Measurements from ENCODE around the gene PPP6R2.

The PPP6R2 gene

DNA sequence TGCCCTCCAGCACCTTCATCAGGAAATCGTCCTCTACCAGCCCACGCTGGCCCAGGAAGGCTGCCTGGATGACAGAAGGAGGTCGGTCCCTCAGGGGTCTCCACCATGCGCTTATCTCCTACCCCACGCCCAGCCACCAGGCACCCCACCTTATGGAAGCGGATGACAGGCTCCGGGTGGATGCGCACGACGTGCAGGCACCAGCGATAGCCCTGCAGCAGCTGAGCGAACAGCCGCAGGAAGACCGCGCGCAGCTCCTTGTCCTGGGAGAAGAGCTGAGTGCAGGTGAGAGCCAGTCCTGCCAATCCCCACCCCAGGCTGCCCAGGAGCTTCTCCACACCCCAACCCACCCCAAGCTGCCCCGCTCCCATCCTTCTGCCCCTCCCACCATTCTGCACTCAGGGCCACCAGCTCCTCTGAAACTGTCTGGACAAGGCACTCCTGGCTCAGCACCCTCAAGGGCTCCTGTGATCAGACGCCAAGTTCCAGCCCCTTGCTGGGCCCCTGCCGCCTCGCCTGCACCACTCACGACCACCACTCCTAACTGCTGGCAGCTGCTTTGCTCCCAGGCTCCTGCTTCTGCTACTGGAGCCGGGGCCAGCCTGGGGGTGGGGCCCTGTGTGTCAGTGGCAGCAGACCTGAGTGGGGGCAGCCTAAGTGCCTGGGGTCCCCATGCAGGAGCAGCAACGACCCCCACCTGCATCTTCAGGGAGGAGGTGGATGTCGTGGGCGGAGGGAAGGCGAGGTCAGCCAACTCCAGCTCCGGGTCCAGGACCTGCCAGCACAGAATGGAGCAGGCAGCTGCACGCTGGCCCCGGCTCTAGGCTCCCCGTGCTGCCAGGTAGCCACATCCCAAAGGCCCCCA is 122.2 kb downstream of the PPP6R2 start:
- Histone ChIP-seq H3K9ac (ENCODE audit: low read length) (no peak overlapping the region), H3K18ac (ENCODE audit: low read length) (no peak overlapping the region), H2BK15ac (replicated peaks; ENCODE audit: low read depth) (no peak overlapping the region)

GRCh38 chr22:50467341-50467740 is 124.2 kb downstream of the PPP6R2 start:
- no peak overlapping the region for H3K9ac ChIP-seq (ENCODE audit: low read length)
- H2BK5ac ChIP-seq (ENCODE audit: low read length), result no peak overlapping the region
- no peak overlapping the region for H3K23ac ChIP-seq (ENCODE audit: low read length)
- peaks cover 12% of the 10 kb centered on the region for H3K4me1 ChIP-seq (ENCODE audit: control insufficient read depth, low read depth, low read length)
- no peak overlapping the region for H3K56ac ChIP-seq (ENCODE audit: low read length)
- no peak overlapping the region for H2BK120ac ChIP-seq (ENCODE audit: low read depth, low read length)
- no peak overlapping the region for H3K4me3 ChIP-seq (ENCODE audit: low read length)
- peaks cover 19% of the 10 kb centered on the region for H3K79me1 ChIP-seq (ENCODE audit: low read length)
- WGBS (ENCODE audit: extremely low coverage, insufficient coverage, low lambda C conversion rate), result no CpG with 5 or more reads among the region's 24 CpGs
- peaks cover 11% of the 10 kb centered on the region for H3K36me3 ChIP-seq (ENCODE audit: control insufficient read depth, insufficient read depth, low read length)
- peaks cover 36% of the 10 kb centered on the region for H3K79me2 ChIP-seq (ENCODE audit: control insufficient read depth, insufficient read depth, low read length)
- H3K18ac ChIP-seq (ENCODE audit: low read length), result no peak overlapping the region
- no peak overlapping the region for H2AK5ac ChIP-seq (ENCODE audit: low read length)
- H4K5ac ChIP-seq (ENCODE audit: low read length), result no peak overlapping the region
- H3K27me3 ChIP-seq (ENCODE audit: insufficient read depth, low read length, poor library complexity), result no peaks in the 10 kb centered on the region
- no peak for DNase-seq
- H4K8ac ChIP-seq (ENCODE audit: low read depth, low read length), result no peak overlapping the region
- no peak overlapping the region for H2BK15ac ChIP-seq (replicated peaks; ENCODE audit: low read depth)
- no peak overlapping the region for H3K4me2 ChIP-seq (ENCODE audit: low read length)
- no peak overlapping the region for H3K4ac ChIP-seq (ENCODE audit: low read depth, low read length)
- H3K27ac ChIP-seq (ENCODE audit: low read depth, low read length), result no peak overlapping the region

More for the DNA sequence above, 122.2 kb downstream of the PPP6R2 start:
- Histone ChIP-seq H3K27me3 (ENCODE audit: insufficient read depth, low read length, poor library complexity) (no peaks in the 10 kb centered on the region), H2AK5ac (ENCODE audit: low read length) (no peak overlapping the region), H3K79me2 (ENCODE audit: control insufficient read depth, insufficient read depth, low read length) (peaks cover 17% of the 10 kb centered on the region), H3K23ac (ENCODE audit: low read length) (no peak overlapping the region), H3K79me1 (ENCODE audit: low read length) (peaks cover 7% of the 10 kb centered on the region), H2BK5ac (ENCODE audit: low read length) (no peak overlapping the region), H4K8ac (ENCODE audit: low read depth, low read length) (no peak overlapping the region), H3K4ac (ENCODE audit: low read depth, low read length) (no peak overlapping the region), H3K36me3 (ENCODE audit: control insufficient read depth, insufficient read depth, low read length) (peaks cover 13% of the 10 kb centered on the region), H3K4me2 (ENCODE audit: low read length) (no peak overlapping the region), H3K27ac (ENCODE audit: low read depth, low read length) (no peak overlapping the region), H3K4me3 (ENCODE audit: low read length) (no peak overlapping the region), H2BK120ac (ENCODE audit: low read depth, low read length) (no peak overlapping the region), H3K4me1 (ENCODE audit: control insufficient read depth, low read depth, low read length) (peaks cover 6% of the 10 kb centered on the region), H4K5ac (ENCODE audit: low read length) (no peak overlapping the region), H3K56ac (ENCODE audit: low read length) (no peak overlapping the region)
- no peak for DNase-seq
- WGBS (ENCODE audit: extremely low coverage, insufficient coverage, low lambda C conversion rate), result no CpG with 5 or more reads among the region's 30 CpGs

- no peaks in the 10 kb centered on the region for H3K27me3 ChIP-seq (ENCODE audit: insufficient read depth, low read length, poor library complexity)
Observed at GRCh38 chr22:50467773-50468440, 124.8 kb downstream of the PPP6R2 start.

GRCh38 chr22:50468626-50469025 is 125.5 kb downstream of the PPP6R2 start:
- no peak overlapping the region for H2BK15ac ChIP-seq (replicated peaks; ENCODE audit: low read depth)
- H3K27ac ChIP-seq (ENCODE audit: low read depth, low read length), result no peak overlapping the region
- H4K8ac ChIP-seq (ENCODE audit: low read depth, low read length), result no peak overlapping the region
- H2BK120ac ChIP-seq (ENCODE audit: low read depth, low read length), result no peak overlapping the region
- peaks cover 49% of the 10 kb centered on the region for H3K79me2 ChIP-seq (ENCODE audit: control insufficient read depth, insufficient read depth, low read length)
- WGBS (ENCODE audit: extremely low coverage, insufficient coverage, low lambda C conversion rate), result no CpG with 5 or more reads among the region's 8 CpGs
- no peak overlapping the region for H3K4me2 ChIP-seq (ENCODE audit: low read length)
- peaks cover 12% of the 10 kb centered on the region for H3K4me1 ChIP-seq (ENCODE audit: control insufficient read depth, low read depth, low read length)
- H3K18ac ChIP-seq (ENCODE audit: low read length), result no peak overlapping the region
- H3K36me3 ChIP-seq (ENCODE audit: control insufficient read depth, insufficient read depth, low read length), result peaks cover 6% of the 10 kb centered on the region
- no peak overlapping the region for H4K5ac ChIP-seq (ENCODE audit: low read length)
- H3K23ac ChIP-seq (ENCODE audit: low read length), result no peak overlapping the region
- no peak for DNase-seq
- no peak overlapping the region for H3K4me3 ChIP-seq (ENCODE audit: low read length)
- no peak overlapping the region for H3K9ac ChIP-seq (ENCODE audit: low read length)
- H3K4ac ChIP-seq (ENCODE audit: low read depth, low read length), result no peak overlapping the region
- no peak overlapping the region for H2AK5ac ChIP-seq (ENCODE audit: low read length)
- H3K56ac ChIP-seq (ENCODE audit: low read length), result no peak overlapping the region
- H3K27me3 ChIP-seq (ENCODE audit: insufficient read depth, low read length, poor library complexity), result no peaks in the 10 kb centered on the region
- peaks cover 28% of the 10 kb centered on the region for H3K79me1 ChIP-seq (ENCODE audit: low read length)
- H2BK5ac ChIP-seq (ENCODE audit: low read length), result no peak overlapping the region

More at GRCh38 chr22:50467773-50468440, 124.8 kb downstream of the PPP6R2 start:
- Histone ChIP-seq H3K23ac (ENCODE audit: low read length) (no peak overlapping the region), H3K27ac (ENCODE audit: low read depth, low read length) (no peak overlapping the region), H3K4ac (ENCODE audit: low read depth, low read length) (no peak overlapping the region), H3K79me1 (ENCODE audit: low read length) (peaks cover 23% of the 10 kb centered on the region), H3K56ac (ENCODE audit: low read length) (no peak overlapping the region), H2BK15ac (replicated peaks; ENCODE audit: low read depth) (no peak overlapping the region), H3K9ac (ENCODE audit: low read length) (no peak overlapping the region), H2BK5ac (ENCODE audit: low read length) (no peak overlapping the region), H3K4me3 (ENCODE audit: low read length) (no peak overlapping the region), H4K8ac (ENCODE audit: low read depth, low read length) (no peak overlapping the region), H4K5ac (ENCODE audit: low read length) (no peak overlapping the region), H3K4me2 (ENCODE audit: low read length) (no peak overlapping the region), H3K4me1 (ENCODE audit: control insufficient read depth, low read depth, low read length) (peaks cover 12% of the 10 kb centered on the region), H3K36me3 (ENCODE audit: control insufficient read depth, insufficient read depth, low read length) (peaks cover 9% of the 10 kb centered on the region), H3K18ac (ENCODE audit: low read length) (no peak overlapping the region), H3K79me2 (ENCODE audit: control insufficient read depth, insufficient read depth, low read length) (peaks cover 42% of the 10 kb centered on the region), H2AK5ac (ENCODE audit: low read length) (no peak overlapping the region), H2BK120ac (ENCODE audit: low read depth, low read length) (no peak overlapping the region)
- DNase-seq, result no peak
- no CpG with 5 or more reads among the region's 22 CpGs for WGBS (ENCODE audit: extremely low coverage, insufficient coverage, low lambda C conversion rate)

DNA sequence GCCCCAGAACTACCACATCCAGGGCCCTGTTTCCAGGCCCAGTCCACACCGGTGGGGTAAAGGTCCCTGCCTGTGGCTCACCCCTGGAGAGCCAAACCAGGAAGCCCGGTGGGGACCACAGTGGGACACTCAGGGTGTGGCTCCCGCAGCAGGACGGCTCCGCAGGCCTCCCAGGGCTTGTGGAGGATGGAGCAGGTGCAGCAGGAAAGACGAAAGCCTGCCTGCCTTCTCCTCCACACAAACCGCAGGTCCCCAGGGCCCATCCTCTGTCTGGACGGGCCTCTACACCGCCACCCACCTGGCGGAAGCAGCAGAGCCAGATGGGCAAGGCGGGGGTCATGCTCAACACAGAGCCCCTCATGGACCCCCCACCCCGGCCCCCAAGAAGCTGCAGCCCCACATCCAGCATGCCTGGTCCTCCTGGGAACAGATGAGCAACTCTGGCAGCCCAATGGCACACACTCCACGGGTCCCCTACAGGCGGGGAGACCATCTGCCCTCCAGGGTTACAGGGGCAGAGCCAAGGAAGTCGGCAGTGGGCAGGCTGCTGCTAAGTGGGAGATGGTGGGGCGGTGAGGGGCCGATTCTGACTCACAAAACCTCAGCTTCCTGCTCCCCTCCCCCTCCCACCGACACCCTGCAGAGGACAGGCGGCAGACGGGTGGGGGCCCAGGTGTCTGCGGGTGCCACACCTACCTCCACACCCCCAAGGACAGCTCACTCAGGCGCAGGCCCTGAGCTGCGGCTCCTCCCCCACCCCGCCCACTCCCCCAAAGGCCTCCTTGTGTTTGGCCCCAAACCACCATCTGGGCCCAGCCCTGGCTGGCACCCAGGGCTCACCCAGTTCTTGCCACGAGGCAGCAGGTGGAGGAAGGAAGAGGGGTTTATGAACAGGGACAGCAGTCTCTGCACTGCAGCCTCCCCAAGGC is 126.5 kb downstream of the PPP6R2 start:
- no peak overlapping the region for H4K5ac ChIP-seq (ENCODE audit: low read length)
- H3K27ac ChIP-seq (ENCODE audit: low read depth, low read length), result no peak overlapping the region
- no CpG with 5 or more reads among the region's 25 CpGs for WGBS (ENCODE audit: extremely low coverage, insufficient coverage, low lambda C conversion rate)
- H2BK5ac ChIP-seq (ENCODE audit: low read length), result no peak overlapping the region
- H3K36me3 ChIP-seq (ENCODE audit: control insufficient read depth, insufficient read depth, low read length), result peaks cover 6% of the 10 kb centered on the region
- peak overlapping the region; percentile 50 for H3K56ac ChIP-seq (ENCODE audit: low read length)
- peaks cover 12% of the 10 kb centered on the region for H3K4me1 ChIP-seq (ENCODE audit: control insufficient read depth, low read depth, low read length)
- H3K27me3 ChIP-seq (ENCODE audit: insufficient read depth, low read length, poor library complexity), result no peaks in the 10 kb centered on the region
- peak; percentile 80 for DNase-seq
- no peak overlapping the region for H3K4me2 ChIP-seq (ENCODE audit: low read length)
- H3K79me1 ChIP-seq (ENCODE audit: low read length), result peaks cover 32% of the 10 kb centered on the region
- H2BK15ac ChIP-seq (replicated peaks; ENCODE audit: low read depth), result no peak overlapping the region
- H4K8ac ChIP-seq (ENCODE audit: low read depth, low read length), result no peak overlapping the region
- peaks cover 56% of the 10 kb centered on the region for H3K79me2 ChIP-seq (ENCODE audit: control insufficient read depth, insufficient read depth, low read length)
- no peak overlapping the region for H3K4me3 ChIP-seq (ENCODE audit: low read length)
- H3K4ac ChIP-seq (ENCODE audit: low read depth, low read length), result no peak overlapping the region
- no peak overlapping the region for H3K18ac ChIP-seq (ENCODE audit: low read length)
- H2AK5ac ChIP-seq (ENCODE audit: low read length), result no peak overlapping the region
- no peak overlapping the region for H2BK120ac ChIP-seq (ENCODE audit: low read depth, low read length)
- H3K9ac ChIP-seq (ENCODE audit: low read length), result peak overlapping the region; percentile 36
- no peak overlapping the region for H3K23ac ChIP-seq (ENCODE audit: low read length)

Data from mesendoderm (in vitro differentiated cells).